ENCODE data around the gene TECTB.
A peak's percentile ranks its signal among the peaks of the same experiment; 100 is the strongest.

The TECTB gene

GRCh38 chr10:112260831-112261230 is 22.4 kb upstream of the TECTB start:
- TF ChIP-seq CTCF (IDR thresholded peaks at IDR 0.05): no peak
- Histone ChIP-seq H3K9me3 (no peaks in the 10 kb centered on the region), H3K4me1 (peaks cover 0 to 34% (median 17%) of the 10 kb centered on the region in 4 donors), H3K27me3 (no peaks in the 10 kb centered on the region), H3K36me3 (no peaks in the 10 kb centered on the region), H3K4me3 (no peak overlapping the region), H3K27ac (peak overlapping the region; percentile 23 to 66)
- intact Hi-C loops (cut with DNase I; ENCODE audit: low total_unique reads): no loop called here
- no peak for DNase-seq

- no peak for DNase-seq
- H3K27ac ChIP-seq: peak overlapping the region; percentile 23 to 66
- no peak for TF ChIP-seq CTCF (IDR thresholded peaks at IDR 0.05)
- H3K4me3 ChIP-seq: no peak overlapping the region
- H3K9me3 ChIP-seq: no peaks in the 10 kb centered on the region
- no peaks in the 10 kb centered on the region for H3K27me3 ChIP-seq
- peaks cover 0 to 34% (median 17%) of the 10 kb centered on the region in 4 donors for H3K4me1 ChIP-seq
- no peaks in the 10 kb centered on the region for H3K36me3 ChIP-seq
- intact Hi-C loops (cut with DNase I; ENCODE audit: low total_unique reads): no loop called here
Measured at GRCh38 chr10:112261281-112261822, 21.8 kb upstream of the TECTB start.

- H3K36me3 ChIP-seq: no peaks in the 10 kb centered on the region
- peaks cover 0 to 34% (median 17%) of the 10 kb centered on the region in 4 donors for H3K4me1 ChIP-seq
- no peak overlapping the region for H3K4me3 ChIP-seq
- H3K27ac ChIP-seq: peak overlapping the region; percentile 54 to 66
- H3K27me3 ChIP-seq: no peaks in the 10 kb centered on the region
- peaks cover 0 to 6% (median 0%) of the 10 kb centered on the region in 3 donors for H3K9me3 ChIP-seq
- TF ChIP-seq CTCF (IDR thresholded peaks at IDR 0.05): no peak
- intact Hi-C loops (cut with DNase I; ENCODE audit: low total_unique reads): no loop called here
- no peak for DNase-seq
Measured at GRCh38 chr10:112262546-112262945, 20.7 kb upstream of the TECTB start.

GRCh38 chr10:112265745-112266144 is 17.5 kb upstream of the TECTB start:
- H3K4me1 ChIP-seq: peaks cover 0 to 34% (median 17%) of the 10 kb centered on the region in 4 donors
- intact Hi-C loops (cut with DNase I; ENCODE audit: low total_unique reads): no loop called here
- H3K9me3 ChIP-seq: peaks cover 0 to 6% (median 0%) of the 10 kb centered on the region in 3 donors
- H3K27me3 ChIP-seq: no peaks in the 10 kb centered on the region
- H3K36me3 ChIP-seq: no peaks in the 10 kb centered on the region
- no peak overlapping the region for H3K4me3 ChIP-seq
- TF ChIP-seq CTCF (IDR thresholded peaks at IDR 0.05): no peak
- H3K27ac ChIP-seq: no peak overlapping the region
- peak in 1 of 2 donors; percentile 48 for DNase-seq

GRCh38 chr10:112269266-112269665 is 13.9 kb upstream of the TECTB start:
- no peak for DNase-seq
- TF ChIP-seq CTCF (IDR thresholded peaks at IDR 0.05): no peak

More at GRCh38 chr10:112269266-112269665, 13.9 kb upstream of the TECTB start:
- H3K36me3 ChIP-seq: no peaks in the 10 kb centered on the region
- H3K4me3 ChIP-seq: no peak overlapping the region
- peaks cover 0 to 5% (median 1%) of the 10 kb centered on the region in 4 donors for H3K4me1 ChIP-seq
- intact Hi-C loops (cut with DNase I; ENCODE audit: low total_unique reads): no loop called here
- no peaks in the 10 kb centered on the region for H3K27me3 ChIP-seq
- H3K9me3 ChIP-seq: peaks cover 0 to 6% (median 0%) of the 10 kb centered on the region in 3 donors
- no peak overlapping the region for H3K27ac ChIP-seq
